PC-3 (cell line): ENCODE measurements around the gene STRN4. TPM values are rescaled to one million over a fixed set of nuclear protein-coding genes. Genes with fewer than 3 reads are reported as not detected.
A peak's percentile ranks its signal among the peaks of the same experiment; 100 is the strongest.

ENCODE experiments used
- ATAC-seq: fragments of 200-7000 bp; cut with Tn5 transposase; 2 replicates; pipeline ENCODE4 v1.9.1; 2020; ENCODE audit warnings: mild to moderate bottlenecking, moderate library complexity
- BruUV-seq: library from RNA; stranded (reverse); fragments of 400-500 nt; replicated peaks from 2 replicates; lab custom pipeline; 2021; lab: Mats Ljungman, UMichigan
- CTCF ChIA-PET: fragments of 300-600 bp; sonication (Branson Sonifier 250); formaldehyde crosslinking; loops from one replicate; lab custom pipeline; 2022; ENCODE audit warnings: antibody characterized with exemption; lab: Charles Lee
- POLR2A ChIA-PET: fragments of 300-600 bp; sonication (Branson Sonifier 250); formaldehyde crosslinking; loops from one replicate; lab custom pipeline; 2022; ENCODE audit warnings: antibody characterized with exemption; ENCODE audit not compliant: unreplicated experiment; lab: Charles Lee
- DNase-seq: peaks from one replicate; pipeline ENCODE4 v3.0.0-alpha.2; 2015
- H2AFZ ChIP-seq: fragments of 300-600 bp; sonication (generic); 2 replicates; pipeline ENCODE4 v1.6.0; 2016; ENCODE audit warnings: antibody characterized with exemption, low read length
- H3F3A ChIP-seq: fragments of 300-600 bp; sonication (generic); one replicate; pipeline ENCODE4 v1.6.0; 2017; ENCODE audit warnings: antibody characterized with exemption, low read length, control low read depth, mild to moderate bottlenecking; ENCODE audit not compliant: unreplicated experiment
- H3K27ac ChIP-seq: fragments of 300-600 bp; sonication (generic); 2 replicates; pipeline ENCODE4 v1.5.1; 2016; ENCODE audit warnings: mild to moderate bottlenecking, low read length
- H3K27me3 ChIP-seq: fragments of 300-600 bp; sonication (generic); 2 replicates; pipeline ENCODE4 v1.6.1; 2016; ENCODE audit warnings: low read length, mixed read lengths
- H3K36me3 ChIP-seq: fragments of 300-600 bp; sonication (generic); 2 replicates; pipeline ENCODE4 v1.6.1; 2016; ENCODE audit warnings: low read depth, mixed run types, low read length, mixed read lengths
- H3K4me1 ChIP-seq: fragments of 300-600 bp; sonication (generic); 2 replicates; pipeline ENCODE4 v1.5.1; 2016; ENCODE audit warnings: low read length; ENCODE audit not compliant: insufficient read depth
- H3K4me2 ChIP-seq: fragments of 300-600 bp; sonication (generic); 2 replicates; pipeline ENCODE4 v1.6.0; 2016; ENCODE audit warnings: low read length
- H3K4me3 ChIP-seq: fragments of 300-600 bp; sonication (generic); 2 replicates; pipeline ENCODE4 v1.5.1; 2016; ENCODE audit warnings: mild to moderate bottlenecking, low read length, mixed read lengths
- H3K79me2 ChIP-seq: fragments of 300-600 bp; sonication (generic); 2 replicates; pipeline ENCODE4 v1.6.1; 2017; ENCODE audit warnings: low read length, mixed read lengths
- H3K9ac ChIP-seq: fragments of 300-600 bp; sonication (generic); 2 replicates; pipeline ENCODE4 v1.6.0; 2016; ENCODE audit warnings: mild to moderate bottlenecking, low read length
- H3K9me2 ChIP-seq: fragments of 300-600 bp; sonication (generic); replicated peaks from 2 replicates; pipeline ENCODE4 v1.6.1; 2016; ENCODE audit warnings: mixed run types, low read length, mixed read lengths
- H3K9me3 ChIP-seq: fragments of 300-600 bp; sonication (generic); 2 replicates; pipeline ENCODE4 v1.6.1; 2016; ENCODE audit warnings: low read length, mixed read lengths
- H4K20me1 ChIP-seq: fragments of 300-600 bp; sonication (generic); 2 replicates; pipeline ENCODE4 v1.6.1; 2016; ENCODE audit warnings: low read length, mixed read lengths
- CTCF ChIP-seq: fragments of 300-600 bp; sonication (generic); conservative IDR thresholded peaks from 2 replicates; pipeline ENCODE4 v1.5.1; 2017; ENCODE audit warnings: antibody characterized with exemption, low read depth, mild to moderate bottlenecking, low read length
- EZH2 ChIP-seq: fragments of 300-600 bp; sonication (generic); IDR thresholded peaks from one replicate; pipeline ENCODE4 v1.6.1; 2017; ENCODE audit warnings: antibody characterized with exemption, mild to moderate bottlenecking, low read length; ENCODE audit not compliant: unreplicated experiment
- EZH2phosphoT487 ChIP-seq: fragments of 300-600 bp; sonication (generic); IDR thresholded peaks from 2 replicates; pipeline ENCODE4 v1.6.1; 2018; ENCODE audit warnings: mild to moderate bottlenecking, antibody characterized with exemption, low read length, borderline replicate concordance
- intact Hi-C: fragments of 100-400 bp; cut with micrococcal nuclease; formaldehyde crosslinking; loops from 2 replicates; pipeline ENCODE4 v1.9.0; 2023
- total RNA-seq: library from RNA; depleted of rRNA; stranded (reverse); fragments of >200 nt; gene quantifications from 2 replicates; pipeline ENCODE4 v1.2.3, GENCODE V29; 2014

STRN4 gene
- total RNA-seq, 1 experiment from 2014 or later: 62.7 TPM

GRCh38 chr19:46789371-46789770, 43.1 kb upstream of the STRN4 start:
- H3K4me3 ChIP-seq: no peak overlapping the region
- H3K9ac ChIP-seq: no peak overlapping the region
- H2AFZ ChIP-seq: no peak overlapping the region
- no peaks in the 10 kb centered on the region for H3K9me3 ChIP-seq
- CTCF ChIA-PET: no interaction called here
- peaks cover 40% of the 10 kb centered on the region for H3K79me2 ChIP-seq
- DNase-seq (no peak), ATAC-seq (no peak)
- peaks cover 30% of the 10 kb centered on the region for H3K4me1 ChIP-seq
- no peak for TF ChIP-seq CTCF
- TF ChIP-seq EZH2: no peak
- no peak for TF ChIP-seq EZH2phosphoT487
- POLR2A ChIA-PET: no interaction called here
- H3F3A ChIP-seq: no peaks in the 10 kb centered on the region
- H3K27me3 ChIP-seq: no peaks in the 10 kb centered on the region
- peaks cover 7% of the 10 kb centered on the region for H4K20me1 ChIP-seq
- BruUV-seq: no TSS peak
- H3K4me2 ChIP-seq: no peak overlapping the region
- H3K27ac ChIP-seq: no peak overlapping the region
- intact Hi-C loops: loop anchor here (5.0 kb wide), 1 partner anchor 38 kb away; no protein-coding TSS in a partner anchor
- no peaks in the 10 kb centered on the region for H3K9me2 ChIP-seq
- H3K36me3 ChIP-seq: no peaks in the 10 kb centered on the region

GRCh38 chr19:46788968-46789338, 42.7 kb upstream of the STRN4 start:
- no peak for ATAC-seq
- Histone ChIP-seq H2AFZ (no peak overlapping the region), H3K36me3 (no peaks in the 10 kb centered on the region), H3K4me1 (peaks cover 34% of the 10 kb centered on the region), H3K9me3 (no peaks in the 10 kb centered on the region), H3K27ac (no peak overlapping the region), H4K20me1 (peaks cover 7% of the 10 kb centered on the region), H3F3A (no peaks in the 10 kb centered on the region), H3K9me2 (no peaks in the 10 kb centered on the region), H3K4me3 (no peak overlapping the region), H3K27me3 (no peaks in the 10 kb centered on the region), H3K79me2 (peaks cover 44% of the 10 kb centered on the region), H3K4me2 (no peak overlapping the region), H3K9ac (no peak overlapping the region)
- TF ChIP-seq CTCF (no peak), EZH2phosphoT487 (no peak), EZH2 (no peak)
- POLR2A ChIA-PET: no interaction called here
- CTCF ChIA-PET: no interaction called here
- no TSS peak for BruUV-seq
- intact Hi-C loops: loop anchor here (5.0 kb wide), 1 partner anchor 38 kb away; no protein-coding TSS in a partner anchor
- no peak for DNase-seq

- Histone ChIP-seq H3K4me1 (peaks cover 35% of the 10 kb centered on the region), H3K27ac (peak within 1 kb of the TSS; percentile 86), H3K4me2 (peak within 1 kb of the TSS; percentile 98), H3K36me3 (no peaks in the 10 kb centered on the region), H3K9me2 (no peaks in the 10 kb centered on the region), H3F3A (no peaks in the 10 kb centered on the region), H3K79me2 (peaks cover 49% of the 10 kb centered on the region), H3K9ac (peak within 1 kb of the TSS; percentile 93), H4K20me1 (peaks cover 11% of the 10 kb centered on the region), H2AFZ (no peak within 1 kb of the TSS), H3K4me3 (peak within 1 kb of the TSS; percentile 91), H3K27me3 (no peaks in the 10 kb centered on the region), H3K9me3 (no peaks in the 10 kb centered on the region)
- DNase-seq (peak; percentile 93), ATAC-seq (peak; percentile 59)
- CTCF ChIA-PET: no interaction called here
- no peak for TF ChIP-seq CTCF
- TF ChIP-seq EZH2phosphoT487: no peak
- TF ChIP-seq EZH2: no peak
- intact Hi-C loops: loop anchor here (5.0 kb wide), 1 partner anchor 39 kb away; no protein-coding TSS in a partner anchor
- POLR2A ChIA-PET: no interaction called here
- BruUV-seq: no TSS peak
Measured at GRCh38 chr19:46788262-46788967, 42.2 kb upstream of the STRN4 start, which contains the start of gene SLC1A5. Gene SLC1A5 (minus strand): TSS chr19:46788594. CDS start chr19:46787965, 629 bp downstream.
